Neuron (in vitro differentiated cells): Measurements from ENCODE around the gene MIR17HG.
A peak's percentile ranks its signal among the peaks of the same experiment; 100 is the strongest.
"Not testable (repeated sequence)": the region's sequence is repeated elsewhere in the genome, so short reads cannot be mapped to it uniquely, and the experiment has no call there.

Source experiments
- H2AFZ ChIP-seq: one replicate; pipeline ENCODE4 v1.6.1; 2013; ENCODE audit warnings: low read depth, mild to moderate bottlenecking, inconsistent platforms, low read length, moderate library complexity
- H3K27me3 ChIP-seq: one replicate; pipeline ENCODE4 v1.6.1; 2013; ENCODE audit warnings: low read length; ENCODE audit not compliant: insufficient read depth
- H3K36me3 ChIP-seq: one replicate; pipeline ENCODE4 v1.6.1; 2013; ENCODE audit warnings: low read length; ENCODE audit not compliant: insufficient read depth
- H3K4me1 ChIP-seq: one replicate; pipeline ENCODE4 v1.6.1; 2013; ENCODE audit warnings: low read length; ENCODE audit not compliant: insufficient read depth
- H3K4me3 ChIP-seq: 2 replicates; pipeline ENCODE4 v1.5.1; 2013; ENCODE audit warnings: mild to moderate bottlenecking, low read length, moderate library complexity
- H3K9me3 ChIP-seq: one replicate; pipeline ENCODE4 v1.6.1; 2013; ENCODE audit warnings: low read length

Gene MIR17HG

GRCh38 chr13:91351123-91351522 is 3.6 kb downstream of the MIR17HG start:
- Histone ChIP-seq H3K27me3 (no peaks in the 10 kb centered on the region), H3K4me1 (peaks cover 36% of the 10 kb centered on the region), H2AFZ (no peak overlapping the region), H3K36me3 (peaks cover 66% of the 10 kb centered on the region), H3K4me3 (peak overlapping the region; percentile 93), H3K9me3 (no peaks in the 10 kb centered on the region)

- Histone ChIP-seq H3K4me1 (peaks cover 33% of the 10 kb centered on the region), H3K9me3 (no peaks in the 10 kb centered on the region)
These were observed 4.5 kb downstream of the MIR17HG start for GRCh38 chr13:91351980-91352379.

GRCh38 chr13:91352891-91353290 is 5.4 kb downstream of the MIR17HG start:
- H2AFZ ChIP-seq, H3K4me3 ChIP-seq: not testable (repeated sequence)
- peaks cover 82% of the 10 kb centered on the region for H3K36me3 ChIP-seq

More at GRCh38 chr13:91351980-91352379, 4.5 kb downstream of the MIR17HG start:
- no peak overlapping the region for H2AFZ ChIP-seq
- H3K27me3 ChIP-seq: no peaks in the 10 kb centered on the region
- no peak overlapping the region for H3K4me3 ChIP-seq
- peaks cover 73% of the 10 kb centered on the region for H3K36me3 ChIP-seq

GRCh38 chr13:91353494-91353893 is 6.0 kb downstream of the MIR17HG start:
- no peaks in the 10 kb centered on the region for H3K9me3 ChIP-seq
- peaks cover 33% of the 10 kb centered on the region for H3K4me1 ChIP-seq
- no peaks in the 10 kb centered on the region for H3K27me3 ChIP-seq
- no peak overlapping the region for H2AFZ ChIP-seq
- H3K36me3 ChIP-seq: peaks cover 84% of the 10 kb centered on the region
- no peak overlapping the region for H3K4me3 ChIP-seq

More at GRCh38 chr13:91352891-91353290, 5.4 kb downstream of the MIR17HG start:
- not testable (repeated sequence) for H3K9me3 ChIP-seq, H3K27me3 ChIP-seq
- H3K4me1 ChIP-seq: peaks cover 33% of the 10 kb centered on the region

GRCh38 chr13:91355099-91355825 is 7.8 kb downstream of the MIR17HG start:
- Histone ChIP-seq H3K4me3 (no peak overlapping the region), H3K36me3 (peaks cover 75% of the 10 kb centered on the region), H3K4me1 (peaks cover 25% of the 10 kb centered on the region), H3K27me3 (no peaks in the 10 kb centered on the region), H3K9me3 (no peaks in the 10 kb centered on the region), H2AFZ (no peak overlapping the region)

- Histone ChIP-seq H3K4me1 (peaks cover 17% of the 10 kb centered on the region), H3K36me3 (peaks cover 67% of the 10 kb centered on the region)
These were observed 8.6 kb downstream of the MIR17HG start for GRCh38 chr13:91355826-91356710.

GRCh38 chr13:91356919-91357612 is 9.6 kb downstream of the MIR17HG start:
- Histone ChIP-seq H3K4me3 (no peak overlapping the region), H3K4me1 (peaks cover 7% of the 10 kb centered on the region), H2AFZ (no peak overlapping the region), H3K27me3 (no peaks in the 10 kb centered on the region), H3K9me3 (no peaks in the 10 kb centered on the region), H3K36me3 (peaks cover 57% of the 10 kb centered on the region)

More at GRCh38 chr13:91355826-91356710, 8.6 kb downstream of the MIR17HG start:
- Histone ChIP-seq H3K9me3 (no peaks in the 10 kb centered on the region), H3K27me3 (no peaks in the 10 kb centered on the region), H2AFZ (no peak overlapping the region), H3K4me3 (no peak overlapping the region)

GRCh38 chr13:91357613-91358386 is 10.3 kb downstream of the MIR17HG start:
- peaks cover 50% of the 10 kb centered on the region for H3K36me3 ChIP-seq
- peaks cover 5% of the 10 kb centered on the region for H3K4me1 ChIP-seq
- H3K9me3 ChIP-seq: no peaks in the 10 kb centered on the region
- H3K4me3 ChIP-seq: no peak overlapping the region
- no peak overlapping the region for H2AFZ ChIP-seq
- no peaks in the 10 kb centered on the region for H3K27me3 ChIP-seq

GRCh38 chr13:91358387-91358782 is 10.9 kb downstream of the MIR17HG start:
- H3K4me1 ChIP-seq: no peaks in the 10 kb centered on the region
- no peak overlapping the region for H2AFZ ChIP-seq
- no peaks in the 10 kb centered on the region for H3K9me3 ChIP-seq
- no peak overlapping the region for H3K4me3 ChIP-seq
- H3K36me3 ChIP-seq: peaks cover 46% of the 10 kb centered on the region
- H3K27me3 ChIP-seq: no peaks in the 10 kb centered on the region

- Histone ChIP-seq H3K9me3 (no peaks in the 10 kb centered on the region), H3K4me3 (no peak overlapping the region), H3K27me3 (no peaks in the 10 kb centered on the region), H3K36me3 (peaks cover 38% of the 10 kb centered on the region), H3K4me1 (no peaks in the 10 kb centered on the region), H2AFZ (no peak overlapping the region)
These were observed 11.6 kb downstream of the MIR17HG start for GRCh38 chr13:91359111-91359510.

GRCh38 chr13:91359631-91360030 is 12.1 kb downstream of the MIR17HG start:
- no peaks in the 10 kb centered on the region for H3K4me1 ChIP-seq
- H3K9me3 ChIP-seq: no peaks in the 10 kb centered on the region
- no peaks in the 10 kb centered on the region for H3K27me3 ChIP-seq
- no peak overlapping the region for H3K4me3 ChIP-seq
- H2AFZ ChIP-seq: no peak overlapping the region
- H3K36me3 ChIP-seq: peaks cover 33% of the 10 kb centered on the region

- Histone ChIP-seq H3K36me3 (peaks cover 26% of the 10 kb centered on the region), H3K4me1 (no peaks in the 10 kb centered on the region), H3K9me3 (no peaks in the 10 kb centered on the region), H3K4me3 (no peak overlapping the region), H3K27me3 (no peaks in the 10 kb centered on the region), H2AFZ (no peak overlapping the region)
These were observed 12.8 kb downstream of the MIR17HG start for GRCh38 chr13:91360246-91360751.
